Activated CD8-positive, alpha-beta memory T cell treated with anti-CD3 and anti-CD28 coated beads for 1 hour (primary cell): ENCODE measurements around the gene ADARB2.

Experiments used
- DNase-seq, 2 donors: peaks; one replicate each; pipeline ENCODE4 v3.0.0-alpha.2; 2020; ENCODE audit warnings: low read depth in 1 of 2; ENCODE audit errors: extremely low read depth in 1 of 2

Gene ADARB2

GRCh38 chr10:1280466-1281404 lies 456.6 kb downstream of the ADARB2 start:
- no peak for DNase-seq

GRCh38 chr10:1278306-1278705 lies 459.0 kb downstream of the ADARB2 start:
- no peak for DNase-seq

DNA sequence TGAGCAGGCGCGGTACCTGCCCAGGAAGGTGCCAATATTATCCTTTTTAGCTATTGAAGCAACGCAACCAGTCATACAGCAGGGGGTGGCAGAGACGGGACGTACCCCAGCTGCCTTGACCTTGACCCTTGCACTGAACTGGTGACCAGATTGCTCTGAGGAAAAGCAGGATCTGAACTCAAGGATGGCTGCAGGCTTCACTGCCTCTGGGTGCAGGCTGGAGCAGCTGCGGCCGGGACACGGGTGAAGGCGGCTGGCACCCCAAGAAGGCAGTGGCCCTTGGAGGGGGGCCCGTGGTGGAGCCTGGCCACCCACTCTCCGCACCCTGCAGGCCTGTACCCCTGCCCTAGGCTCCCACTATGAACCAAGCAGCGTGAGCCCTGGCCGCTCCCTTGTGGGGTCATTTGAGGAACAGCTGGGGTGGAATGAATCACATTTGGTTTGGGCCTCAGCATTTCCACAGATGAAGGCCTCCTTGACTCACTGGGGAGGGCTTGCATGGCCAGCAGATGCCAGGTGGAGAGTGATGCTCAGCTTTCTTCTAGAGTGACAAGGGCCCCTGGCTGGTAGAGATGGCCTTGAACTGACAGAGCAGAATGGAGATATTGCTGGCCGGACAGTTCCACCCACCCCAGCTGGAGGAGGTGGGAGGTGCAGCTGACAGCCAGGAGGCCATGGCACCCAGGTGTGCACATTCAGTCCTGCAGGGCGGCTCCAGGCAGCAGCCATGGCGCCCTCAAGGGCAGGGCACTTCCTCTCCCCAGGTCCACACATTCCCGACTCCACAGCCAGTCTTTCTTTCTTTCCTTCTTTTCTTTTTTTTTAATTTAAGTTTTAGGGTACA lies 462.4 kb downstream of the ADARB2 start:
- DNase-seq, result no peak

GRCh38 chr10:1274111-1274661 lies 463.1 kb downstream of the ADARB2 start:
- no peak for DNase-seq

GRCh38 chr10:1273372-1274105 lies 463.8 kb downstream of the ADARB2 start:
- DNase-seq, result no peak

DNA sequence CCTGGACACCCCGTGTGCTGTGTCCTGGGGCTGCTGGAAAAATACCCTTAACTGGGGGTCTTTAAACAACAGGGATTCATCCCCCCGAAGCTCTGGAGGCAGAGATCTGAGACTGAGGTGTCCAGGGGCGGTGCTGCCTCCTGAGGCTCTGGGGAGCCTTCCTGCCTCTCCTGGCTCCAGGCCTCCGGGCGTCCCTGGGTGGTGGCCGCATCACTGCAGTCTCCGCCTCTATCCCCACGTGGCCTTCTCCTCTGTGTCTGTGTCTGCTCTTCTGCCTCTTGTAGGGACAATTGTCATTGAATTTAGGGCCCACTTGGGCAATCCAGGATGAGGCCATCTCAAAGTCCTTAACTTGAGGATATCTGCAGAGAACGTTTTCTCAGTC lies 464.6 kb downstream of the ADARB2 start:
- no peak for DNase-seq

DNA sequence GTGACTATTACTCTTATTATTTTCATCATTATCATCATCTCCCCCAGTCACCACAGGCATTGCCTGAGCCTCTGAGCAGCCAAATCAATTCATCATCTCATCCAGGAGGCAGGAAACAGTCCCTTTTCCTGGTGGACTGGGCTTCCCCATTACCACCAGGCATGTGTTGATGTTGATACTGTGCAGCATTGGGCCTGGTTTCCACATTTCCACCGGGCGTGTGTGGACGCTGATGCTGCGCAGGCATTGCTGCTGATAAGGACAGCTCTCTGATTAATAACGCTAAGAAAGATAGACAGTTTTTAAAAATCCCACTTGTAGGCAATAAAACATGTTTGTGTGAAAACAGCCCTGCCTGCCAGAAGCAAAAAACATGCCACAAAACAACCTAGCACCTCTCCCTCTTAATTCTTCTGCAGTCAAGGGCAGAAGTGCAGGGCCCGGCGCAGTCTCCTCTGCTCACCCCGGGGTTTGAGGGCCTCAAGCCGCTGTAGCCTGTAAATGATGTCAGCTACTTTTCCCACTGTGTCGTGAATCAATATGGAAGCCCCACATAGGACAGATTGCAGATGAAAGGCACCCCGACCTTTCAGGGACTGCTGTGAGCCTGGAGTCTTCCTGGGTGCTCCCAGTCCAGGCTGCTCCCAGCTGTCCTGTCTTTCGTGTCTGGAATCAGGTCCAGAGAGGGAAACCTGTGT lies 465.1 kb downstream of the ADARB2 start:
- no peak for DNase-seq

GRCh38 chr10:1270906-1271305 lies 466.4 kb downstream of the ADARB2 start:
- no peak for DNase-seq

DNA sequence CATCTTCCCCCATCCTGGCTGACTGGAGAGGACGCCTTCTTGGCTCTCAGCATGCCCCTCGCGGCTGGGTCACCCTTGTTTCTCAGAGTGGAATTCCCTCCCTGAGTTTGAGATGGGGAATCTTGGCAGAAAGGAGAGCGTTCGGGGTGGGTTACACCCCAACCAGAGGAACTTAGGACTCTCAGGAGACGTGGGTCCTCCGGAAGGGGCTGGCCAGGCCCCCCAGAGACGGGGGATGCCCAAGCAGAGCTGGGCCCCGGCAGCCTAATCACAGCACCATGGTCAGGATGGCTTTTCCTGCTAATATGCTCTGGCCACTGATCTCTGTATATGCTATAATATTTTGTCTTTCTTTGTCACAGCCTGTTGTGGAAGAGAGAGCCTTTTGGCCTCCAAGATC lies 466.8 kb downstream of the ADARB2 start:
- no peak for DNase-seq

DNA sequence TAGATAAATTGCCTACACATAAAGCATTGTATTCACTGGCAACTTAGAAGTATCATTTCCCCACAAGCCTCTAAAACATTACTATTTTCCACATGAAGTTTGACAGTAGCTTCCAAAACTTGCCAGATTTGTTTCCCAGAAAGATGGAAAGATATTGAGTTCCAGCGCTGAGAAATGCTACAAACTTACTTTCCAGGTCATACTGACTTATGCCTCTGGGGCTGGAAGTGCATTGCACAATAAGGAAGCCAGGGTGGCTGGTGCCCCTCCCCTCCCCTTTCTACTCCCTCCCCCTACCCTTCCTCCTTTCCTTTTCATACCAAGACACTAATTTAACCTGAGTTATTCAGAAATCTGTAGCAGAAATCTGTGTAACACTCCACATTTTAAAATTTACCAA lies 468.5 kb downstream of the ADARB2 start:
- no peak for DNase-seq

GRCh38 chr10:1267568-1267967 lies 469.8 kb downstream of the ADARB2 start:
- no peak for DNase-seq

- DNase-seq, result no peak
These were observed 470.2 kb downstream of the ADARB2 start for GRCh38 chr10:1267148-1267547.

GRCh38 chr10:1266033-1266802 lies 471.1 kb downstream of the ADARB2 start:
- no peak for DNase-seq

DNA sequence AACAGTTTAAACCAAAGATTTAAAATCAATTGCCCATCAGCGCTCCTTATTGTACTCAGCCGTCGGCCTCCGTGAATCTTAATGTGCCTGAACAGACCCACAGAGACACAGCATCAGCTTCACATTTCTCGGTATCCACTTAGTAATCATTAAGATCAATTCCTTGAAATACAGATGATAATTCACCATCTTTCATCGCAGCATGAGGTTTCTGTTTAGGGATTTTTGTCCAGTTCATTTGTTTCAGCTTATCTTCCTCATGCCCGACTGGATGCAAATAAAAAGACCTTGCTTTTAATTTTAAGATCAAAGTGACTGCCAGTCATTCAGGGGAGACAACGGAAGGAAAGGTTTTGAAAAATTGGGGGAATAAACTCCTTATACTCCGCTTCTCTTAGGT lies 473.3 kb downstream of the ADARB2 start:
- no peak for DNase-seq

- no peak for DNase-seq
These were observed 480.1 kb downstream of the ADARB2 start for GRCh38 chr10:1257274-1257673.

DNA sequence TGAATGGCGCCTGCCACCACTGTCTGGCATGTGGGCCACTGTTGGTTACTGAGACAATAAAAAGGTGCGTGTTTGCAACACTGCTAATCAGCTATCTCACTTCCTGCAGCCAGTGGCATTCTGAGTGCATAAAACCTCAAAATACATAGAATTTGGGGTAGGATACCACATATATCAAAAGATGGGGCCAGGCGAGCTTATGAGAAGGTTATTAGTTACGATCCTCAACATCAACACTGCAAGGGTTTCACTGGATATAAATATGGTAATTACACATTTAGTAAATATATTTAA lies 480.9 kb downstream of the ADARB2 start:
- DNase-seq, result no peak

GRCh38 chr10:1255600-1256431 lies 481.5 kb downstream of the ADARB2 start:
- DNase-seq, result no peak

GRCh38 chr10:1255118-1255517 lies 482.2 kb downstream of the ADARB2 start:
- no peak for DNase-seq
